ENCODE results near the gene FAAH. TPM values are rescaled to one million over a fixed set of nuclear protein-coding genes. Genes with fewer than 3 reads are reported as not detected.

FAAH gene
- total and polyA plus RNA-seq, 2 donors (not counting 1 experiment from before 2014, with no cell fraction given) = 0.61 to 1.7 TPM

- no peak for DNase-seq (ENCODE audit: low read depth in 2 of 2)
- Histone ChIP-seq H4K20me1 (ENCODE audit: control insufficient read depth, extremely low read depth, insufficient read depth, low read length) (no peaks in the 10 kb centered on the region), H3K27me3 (ENCODE audit: control insufficient read depth, insufficient read depth, low read length) (no peaks in the 10 kb centered on the region), H2AFZ (ENCODE audit: low read length) (no peak overlapping the region), H3K9me3 (ENCODE audit: control insufficient read depth, insufficient read depth, low read depth, low read length) (no peaks in the 10 kb centered on the region), H3K4me3 (replicated peaks in 1 of 4; ENCODE audit: control extremely low read depth in 1 of 4, insufficient read depth in 1 of 4, low read depth in 3 of 4, low read length in 4 of 4) (no peak overlapping the region), H3K36me3 (ENCODE audit: control insufficient read depth, insufficient read depth, low read length) (no peaks in the 10 kb centered on the region), H3K27ac (ENCODE audit: insufficient read depth, low read length) (no peak overlapping the region), H3K79me2 (ENCODE audit: control insufficient read depth, insufficient read depth, low read length) (no peaks in the 10 kb centered on the region), H3K4me1 (ENCODE audit: control insufficient read depth, extremely low read depth, insufficient read depth, low read length) (no peaks in the 10 kb centered on the region), H3K9ac (ENCODE audit: insufficient read depth, low read length) (no peak overlapping the region), H3K4me2 (ENCODE audit: extremely low read depth, insufficient read depth, low read length) (no peak overlapping the region)
- TF ChIP-seq CTCF (conservative IDR thresholded peaks at IDR 0.05 in 1 of 2, IDR thresholded peaks at IDR 0.05 in 1 of 2; ENCODE audit: low read depth in 1 of 2, low read length in 2 of 2) (no peak), EZH2 (IDR thresholded peaks at IDR 0.05; ENCODE audit: low read length, missing control alignments) (no peak)
These were observed 16.9 kb downstream of the FAAH start for GRCh38 chr1:46411010-46411405.

GRCh38 chr1:46411601-46412341 lies 17.7 kb downstream of the FAAH start:
- Histone ChIP-seq H3K36me3 (ENCODE audit: control insufficient read depth, insufficient read depth, low read length) (no peaks in the 10 kb centered on the region), H3K4me1 (ENCODE audit: control insufficient read depth, extremely low read depth, insufficient read depth, low read length) (no peaks in the 10 kb centered on the region), H3K79me2 (ENCODE audit: control insufficient read depth, insufficient read depth, low read length) (no peaks in the 10 kb centered on the region), H3K9ac (ENCODE audit: insufficient read depth, low read length) (no peak overlapping the region), H3K4me3 (replicated peaks in 1 of 4; ENCODE audit: control extremely low read depth in 1 of 4, insufficient read depth in 1 of 4, low read depth in 3 of 4, low read length in 4 of 4) (no peak overlapping the region), H3K9me3 (ENCODE audit: control insufficient read depth, insufficient read depth, low read depth, low read length) (no peaks in the 10 kb centered on the region), H2AFZ (ENCODE audit: low read length) (no peak overlapping the region), H4K20me1 (ENCODE audit: control insufficient read depth, extremely low read depth, insufficient read depth, low read length) (no peaks in the 10 kb centered on the region), H3K4me2 (ENCODE audit: extremely low read depth, insufficient read depth, low read length) (no peak overlapping the region), H3K27me3 (ENCODE audit: control insufficient read depth, insufficient read depth, low read length) (no peaks in the 10 kb centered on the region), H3K27ac (ENCODE audit: insufficient read depth, low read length) (no peak overlapping the region)
- no peak for TF ChIP-seq CTCF (conservative IDR thresholded peaks at IDR 0.05 in 1 of 2, IDR thresholded peaks at IDR 0.05 in 1 of 2; ENCODE audit: low read depth in 1 of 2, low read length in 2 of 2)
- no peak for TF ChIP-seq EZH2 (IDR thresholded peaks at IDR 0.05; ENCODE audit: low read length, missing control alignments)
- DNase-seq (ENCODE audit: low read depth in 2 of 2) = no peak

GRCh38 chr1:46412893-46413595 lies 18.9 kb downstream of the FAAH start:
- Histone ChIP-seq H3K79me2 (ENCODE audit: control insufficient read depth, insufficient read depth, low read length) (no peaks in the 10 kb centered on the region), H3K4me1 (ENCODE audit: control insufficient read depth, extremely low read depth, insufficient read depth, low read length) (no peaks in the 10 kb centered on the region), H3K9me3 (ENCODE audit: control insufficient read depth, insufficient read depth, low read depth, low read length) (no peaks in the 10 kb centered on the region), H3K4me2 (ENCODE audit: extremely low read depth, insufficient read depth, low read length) (no peak overlapping the region), H4K20me1 (ENCODE audit: control insufficient read depth, extremely low read depth, insufficient read depth, low read length) (no peaks in the 10 kb centered on the region), H3K27me3 (ENCODE audit: control insufficient read depth, insufficient read depth, low read length) (no peaks in the 10 kb centered on the region), H3K9ac (ENCODE audit: insufficient read depth, low read length) (no peak overlapping the region), H3K4me3 (replicated peaks in 1 of 4; ENCODE audit: control extremely low read depth in 1 of 4, insufficient read depth in 1 of 4, low read depth in 3 of 4, low read length in 4 of 4) (no peak overlapping the region), H3K27ac (ENCODE audit: insufficient read depth, low read length) (no peak overlapping the region), H2AFZ (ENCODE audit: low read length) (no peak overlapping the region), H3K36me3 (ENCODE audit: control insufficient read depth, insufficient read depth, low read length) (no peaks in the 10 kb centered on the region)
- TF ChIP-seq EZH2 (IDR thresholded peaks at IDR 0.05; ENCODE audit: low read length, missing control alignments) (no peak), CTCF (conservative IDR thresholded peaks at IDR 0.05 in 1 of 2, IDR thresholded peaks at IDR 0.05 in 1 of 2; ENCODE audit: low read depth in 1 of 2, low read length in 2 of 2) (no peak)
- no peak for DNase-seq (ENCODE audit: low read depth in 2 of 2)
